ENCODE data around the gene ANXA11. TPM values are rescaled to one million over a fixed set of nuclear protein-coding genes. Genes with fewer than 3 reads are reported as not detected.

Gene ANXA11
- total and polyA plus RNA-seq, 8 donors: 90.9 to 298 (median 103) TPM

GRCh38 chr10:80171248-80171660 lies 34.1 kb downstream of the ANXA11 start:
- Histone ChIP-seq H3K4me1 (peaks cover 15 to 66% of the 10 kb centered on the region in 2 donors), H3K9me3 (no peaks in the 10 kb centered on the region), H3K4me3 (no peak overlapping the region), H3K27me3 (no peaks in the 10 kb centered on the region), H3K27ac (peak overlapping the region; percentile 28 to 56), H3K36me3 (peaks cover 0 to 71% of the 10 kb centered on the region in 2 donors)
- ATAC-seq: peak; percentile 87
- no peak for TF ChIP-seq CTCF (IDR thresholded peaks at IDR 0.05)
- intact Hi-C loops (cut with DNase I): no loop called here
- DNase-seq: peak in 2 of 4 donors; percentile 52 to 72

- H3K4me3 ChIP-seq: no peak overlapping the region
- H3K4me1 ChIP-seq: peaks cover 15 to 65% of the 10 kb centered on the region in 2 donors
- ATAC-seq (no peak), DNase-seq (peak in 1 of 4 donors; percentile 29)
- H3K27me3 ChIP-seq: no peaks in the 10 kb centered on the region
- intact Hi-C loops (cut with DNase I): no loop called here
- H3K9me3 ChIP-seq: no peaks in the 10 kb centered on the region
- H3K27ac ChIP-seq: peak overlapping the region; percentile 7 to 28
- H3K36me3 ChIP-seq: peaks cover 0 to 77% of the 10 kb centered on the region in 2 donors
- TF ChIP-seq CTCF (IDR thresholded peaks at IDR 0.05): no peak
Measured at GRCh38 chr10:80170641-80171040, 34.7 kb downstream of the ANXA11 start.

- intact Hi-C loops (cut with DNase I): no loop called here
- no peak for TF ChIP-seq CTCF (IDR thresholded peaks at IDR 0.05)
- H3K36me3 ChIP-seq: peaks cover 0 to 81% of the 10 kb centered on the region in 2 donors
- H3K27ac ChIP-seq: peak overlapping the region in 1 of 2 donors; percentile 28
- ATAC-seq: no peak
- H3K4me3 ChIP-seq: no peak overlapping the region
- H3K27me3 ChIP-seq: no peaks in the 10 kb centered on the region
- DNase-seq: no peak
- H3K4me1 ChIP-seq: peaks cover 15 to 72% of the 10 kb centered on the region in 2 donors
- no peaks in the 10 kb centered on the region for H3K9me3 ChIP-seq
Measured at GRCh38 chr10:80170026-80170425, 35.3 kb downstream of the ANXA11 start.

GRCh38 chr10:80168679-80169380 lies 36.5 kb downstream of the ANXA11 start:
- intact Hi-C loops (cut with DNase I): no loop called here
- Histone ChIP-seq H3K27ac (no peak overlapping the region), H3K4me3 (no peak overlapping the region), H3K27me3 (no peaks in the 10 kb centered on the region), H3K4me1 (peaks cover 17 to 81% of the 10 kb centered on the region in 2 donors), H3K9me3 (no peaks in the 10 kb centered on the region), H3K36me3 (peaks cover 0 to 90% of the 10 kb centered on the region in 2 donors)
- DNase-seq: peak in 1 of 4 donors; percentile 27
- TF ChIP-seq CTCF (IDR thresholded peaks at IDR 0.05): no peak
- ATAC-seq: no peak

GRCh38 chr10:80168162-80168511 lies 37.2 kb downstream of the ANXA11 start:
- no peaks in the 10 kb centered on the region for H3K27me3 ChIP-seq
- no peak overlapping the region for H3K4me3 ChIP-seq
- no peak overlapping the region for H3K27ac ChIP-seq
- ATAC-seq (no peak), DNase-seq (peak in 1 of 4 donors; percentile 10)
- intact Hi-C loops (cut with DNase I): no loop called here
- H3K9me3 ChIP-seq: no peaks in the 10 kb centered on the region
- peaks cover 17 to 80% of the 10 kb centered on the region in 2 donors for H3K4me1 ChIP-seq
- H3K36me3 ChIP-seq: peaks cover 3 to 96% of the 10 kb centered on the region in 2 donors
- no peak for TF ChIP-seq CTCF (IDR thresholded peaks at IDR 0.05)

Data from left lung (tissue), 10 donors.